ENCODE data around the gene SRPRA. TPM values are rescaled to one million over a fixed set of nuclear protein-coding genes. Genes with fewer than 3 reads are reported as not detected.

Gene SRPRA
- total RNA-seq, 1 donor from 2014 or later: 64.5 TPM

Other genes with a start within 250 kb of the SRPRA start
- gene CDON, start 206.0 kb downstream of the SRPRA start, total RNA-seq: 18.6 TPM
- 40.0 TPM for gene RPUSD4, start 57.2 kb downstream of the SRPRA start, total RNA-seq
- 25.6 TPM for gene FAM118B, start 57.1 kb downstream of the SRPRA start, total RNA-seq
- 31.6 TPM for gene FOXRED1, start 259 bp upstream of the SRPRA start, total RNA-seq
- 6.5 TPM for gene TIRAP, start 14.2 kb upstream of the SRPRA start, total RNA-seq
- gene DCPS, start 35.2 kb upstream of the SRPRA start, total RNA-seq: 10.8 TPM
- gene ST3GAL4, start 86.8 kb upstream of the SRPRA start, total RNA-seq: 45.1 TPM

Measured in Right ventricle myocardium inferior (tissue), 1 donor.